H1 (cell line): ENCODE data around the gene BYSL. TPM values are rescaled to one million over a fixed set of nuclear protein-coding genes. Genes with fewer than 3 reads are reported as not detected.

ENCODE experiments used
- CREB1 ChIP-seq: IDR thresholded peaks from 2 replicates; pipeline ENCODE4 v1.6.1; 2012; ENCODE audit warnings: inconsistent platforms
- CTBP2 ChIP-seq: IDR thresholded peaks from 2 replicates; pipeline ENCODE4 v1.7.0; 2011; ENCODE audit warnings: borderline replicate concordance, mild to moderate bottlenecking, moderate library complexity, mixed read lengths, low read length; ENCODE audit not compliant: insufficient read depth, insufficient read length
- JUN ChIP-seq: IDR thresholded peaks from 2 replicates; pipeline ENCODE4 v1.6.1; 2011; ENCODE audit warnings: low read depth, mild to moderate bottlenecking, improper control_type of control experiment, low read length
- KDM1A ChIP-seq: fragments of 200-600, 300-600 bp; sonication (generic); IDR thresholded peaks from 2 replicates; pipeline ENCODE4 v1.7.1; 2016; ENCODE audit warnings: mild to moderate bottlenecking, low read length, borderline replicate concordance
- POLR2A ChIP-seq, 2 experiments: IDR thresholded peaks; 1 replicate in 1 of 2; 2 replicates in 1 of 2; pipeline ENCODE4 v1.6.1; 2011; ENCODE audit warnings: low read depth in 2 of 2, low read length in 2 of 2, mild to moderate bottlenecking in 2 of 2; ENCODE audit errors: control extremely low read depth in 1 of 2
- POU5F1 ChIP-seq: IDR thresholded peaks from 2 replicates; pipeline ENCODE4 v1.6.1; 2011; ENCODE audit warnings: low read depth, mild to moderate bottlenecking, low read length, moderate library complexity
- RXRA ChIP-seq: IDR thresholded peaks from 2 replicates; pipeline ENCODE4 v1.6.1; 2011; ENCODE audit warnings: low read depth, mild to moderate bottlenecking, low read length, moderate library complexity; ENCODE audit not compliant: insufficient read depth
- SP1 ChIP-seq: IDR thresholded peaks from 2 replicates; pipeline ENCODE4 v1.6.1; 2011; ENCODE audit warnings: low read depth, low read length
- TAF7 ChIP-seq: optimal IDR thresholded peaks from 2 replicates; pipeline ENCODE3; 2011; ENCODE audit warnings: low read depth, mild to moderate bottlenecking, inconsistent platforms, low read length, moderate library complexity, borderline replicate concordance
- TCF12 ChIP-seq: IDR thresholded peaks from 2 replicates; pipeline ENCODE4 v1.6.1; 2011; ENCODE audit warnings: low read depth, mild to moderate bottlenecking, low read length
- TEAD4 ChIP-seq: IDR thresholded peaks from 2 replicates; pipeline ENCODE4 v1.6.1; 2012; ENCODE audit warnings: low read depth, low read length, inconsistent platforms, mixed read lengths
- polyA plus RNA-seq, 7 experiments: library from polyadenylated mRNA; depleted of rRNA in 3 of 7; stranded (reverse) in 5 of 7; unstranded in 2 of 7; fragments of >200 nt in 5 of 7; fragments of 200-250 nt in 2 of 7; gene quantifications; 1 replicate in 5 of 7; 2 replicates in 1 of 7; 4 replicates in 1 of 7; pipeline versions ENCODE4 v1.2.1 to v1.2.3, GENCODE V29; 2011 to 2013; ENCODE audit warnings: missing spikeins in 2 of 7, mixed read lengths in 2 of 7
- total RNA-seq: library from RNA; stranded (reverse); fragmentation: NEBNext Ultra II Directional; extraction: Animal tissue kit (Norgen Biotek cat#: 25700); gene quantifications from 2 replicates; pipeline ENCODE4 v1.2.1, GENCODE V29; 2021
- TF ChIP-seq, protein P1 (sequence below): fragments of 300-600 bp; sonication (generic); IDR thresholded peaks from 2 replicates; pipeline ENCODE4 v1.7.1; 2012; ENCODE audit warnings: low read length, moderate library complexity, mild to moderate bottlenecking, inconsistent platforms; ENCODE audit not compliant: insufficient replicate concordance

Gene BYSL
- total and polyA plus RNA-seq, 2 of the 8 experiments (the other 6 are each of a cell fraction or from before 2014, with no cell fraction given) = 37.3 to 49.2 TPM

DNA sequence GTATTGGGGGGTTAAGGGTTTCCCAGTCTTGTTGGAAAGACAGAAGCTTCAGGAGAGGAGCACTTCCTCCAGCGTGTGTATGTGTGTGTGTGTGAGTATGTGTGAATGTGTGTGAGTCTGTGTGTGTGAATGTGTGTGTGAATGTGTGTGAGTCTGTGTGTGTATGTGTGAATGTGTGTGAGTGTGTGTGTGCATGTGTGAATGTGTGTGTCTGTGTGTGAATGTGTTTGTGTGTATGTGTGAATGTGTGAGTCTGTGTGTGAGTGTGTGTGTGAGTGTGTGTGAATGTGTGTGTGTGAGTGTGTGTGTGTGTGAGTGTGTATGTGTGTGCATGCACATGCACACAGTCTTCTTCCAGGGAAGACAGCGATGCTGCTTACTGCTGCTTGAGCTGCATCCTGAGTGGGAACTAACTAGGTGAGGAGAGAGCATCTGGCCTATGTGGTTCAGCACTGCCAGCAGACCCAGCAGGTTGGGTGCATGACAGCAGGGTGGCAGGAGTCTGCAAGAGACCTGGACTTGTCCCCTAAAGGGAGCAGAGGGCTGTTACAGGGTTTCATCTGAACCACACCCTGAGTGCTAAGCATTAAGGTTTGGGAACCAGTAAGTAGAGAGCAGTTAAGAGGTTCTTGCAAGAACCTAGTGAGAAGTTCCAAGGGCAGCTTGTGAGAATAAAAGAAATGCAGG lies 43.0 kb downstream of the BYSL start (continued):
- TF ChIP-seq, protein P1, sequence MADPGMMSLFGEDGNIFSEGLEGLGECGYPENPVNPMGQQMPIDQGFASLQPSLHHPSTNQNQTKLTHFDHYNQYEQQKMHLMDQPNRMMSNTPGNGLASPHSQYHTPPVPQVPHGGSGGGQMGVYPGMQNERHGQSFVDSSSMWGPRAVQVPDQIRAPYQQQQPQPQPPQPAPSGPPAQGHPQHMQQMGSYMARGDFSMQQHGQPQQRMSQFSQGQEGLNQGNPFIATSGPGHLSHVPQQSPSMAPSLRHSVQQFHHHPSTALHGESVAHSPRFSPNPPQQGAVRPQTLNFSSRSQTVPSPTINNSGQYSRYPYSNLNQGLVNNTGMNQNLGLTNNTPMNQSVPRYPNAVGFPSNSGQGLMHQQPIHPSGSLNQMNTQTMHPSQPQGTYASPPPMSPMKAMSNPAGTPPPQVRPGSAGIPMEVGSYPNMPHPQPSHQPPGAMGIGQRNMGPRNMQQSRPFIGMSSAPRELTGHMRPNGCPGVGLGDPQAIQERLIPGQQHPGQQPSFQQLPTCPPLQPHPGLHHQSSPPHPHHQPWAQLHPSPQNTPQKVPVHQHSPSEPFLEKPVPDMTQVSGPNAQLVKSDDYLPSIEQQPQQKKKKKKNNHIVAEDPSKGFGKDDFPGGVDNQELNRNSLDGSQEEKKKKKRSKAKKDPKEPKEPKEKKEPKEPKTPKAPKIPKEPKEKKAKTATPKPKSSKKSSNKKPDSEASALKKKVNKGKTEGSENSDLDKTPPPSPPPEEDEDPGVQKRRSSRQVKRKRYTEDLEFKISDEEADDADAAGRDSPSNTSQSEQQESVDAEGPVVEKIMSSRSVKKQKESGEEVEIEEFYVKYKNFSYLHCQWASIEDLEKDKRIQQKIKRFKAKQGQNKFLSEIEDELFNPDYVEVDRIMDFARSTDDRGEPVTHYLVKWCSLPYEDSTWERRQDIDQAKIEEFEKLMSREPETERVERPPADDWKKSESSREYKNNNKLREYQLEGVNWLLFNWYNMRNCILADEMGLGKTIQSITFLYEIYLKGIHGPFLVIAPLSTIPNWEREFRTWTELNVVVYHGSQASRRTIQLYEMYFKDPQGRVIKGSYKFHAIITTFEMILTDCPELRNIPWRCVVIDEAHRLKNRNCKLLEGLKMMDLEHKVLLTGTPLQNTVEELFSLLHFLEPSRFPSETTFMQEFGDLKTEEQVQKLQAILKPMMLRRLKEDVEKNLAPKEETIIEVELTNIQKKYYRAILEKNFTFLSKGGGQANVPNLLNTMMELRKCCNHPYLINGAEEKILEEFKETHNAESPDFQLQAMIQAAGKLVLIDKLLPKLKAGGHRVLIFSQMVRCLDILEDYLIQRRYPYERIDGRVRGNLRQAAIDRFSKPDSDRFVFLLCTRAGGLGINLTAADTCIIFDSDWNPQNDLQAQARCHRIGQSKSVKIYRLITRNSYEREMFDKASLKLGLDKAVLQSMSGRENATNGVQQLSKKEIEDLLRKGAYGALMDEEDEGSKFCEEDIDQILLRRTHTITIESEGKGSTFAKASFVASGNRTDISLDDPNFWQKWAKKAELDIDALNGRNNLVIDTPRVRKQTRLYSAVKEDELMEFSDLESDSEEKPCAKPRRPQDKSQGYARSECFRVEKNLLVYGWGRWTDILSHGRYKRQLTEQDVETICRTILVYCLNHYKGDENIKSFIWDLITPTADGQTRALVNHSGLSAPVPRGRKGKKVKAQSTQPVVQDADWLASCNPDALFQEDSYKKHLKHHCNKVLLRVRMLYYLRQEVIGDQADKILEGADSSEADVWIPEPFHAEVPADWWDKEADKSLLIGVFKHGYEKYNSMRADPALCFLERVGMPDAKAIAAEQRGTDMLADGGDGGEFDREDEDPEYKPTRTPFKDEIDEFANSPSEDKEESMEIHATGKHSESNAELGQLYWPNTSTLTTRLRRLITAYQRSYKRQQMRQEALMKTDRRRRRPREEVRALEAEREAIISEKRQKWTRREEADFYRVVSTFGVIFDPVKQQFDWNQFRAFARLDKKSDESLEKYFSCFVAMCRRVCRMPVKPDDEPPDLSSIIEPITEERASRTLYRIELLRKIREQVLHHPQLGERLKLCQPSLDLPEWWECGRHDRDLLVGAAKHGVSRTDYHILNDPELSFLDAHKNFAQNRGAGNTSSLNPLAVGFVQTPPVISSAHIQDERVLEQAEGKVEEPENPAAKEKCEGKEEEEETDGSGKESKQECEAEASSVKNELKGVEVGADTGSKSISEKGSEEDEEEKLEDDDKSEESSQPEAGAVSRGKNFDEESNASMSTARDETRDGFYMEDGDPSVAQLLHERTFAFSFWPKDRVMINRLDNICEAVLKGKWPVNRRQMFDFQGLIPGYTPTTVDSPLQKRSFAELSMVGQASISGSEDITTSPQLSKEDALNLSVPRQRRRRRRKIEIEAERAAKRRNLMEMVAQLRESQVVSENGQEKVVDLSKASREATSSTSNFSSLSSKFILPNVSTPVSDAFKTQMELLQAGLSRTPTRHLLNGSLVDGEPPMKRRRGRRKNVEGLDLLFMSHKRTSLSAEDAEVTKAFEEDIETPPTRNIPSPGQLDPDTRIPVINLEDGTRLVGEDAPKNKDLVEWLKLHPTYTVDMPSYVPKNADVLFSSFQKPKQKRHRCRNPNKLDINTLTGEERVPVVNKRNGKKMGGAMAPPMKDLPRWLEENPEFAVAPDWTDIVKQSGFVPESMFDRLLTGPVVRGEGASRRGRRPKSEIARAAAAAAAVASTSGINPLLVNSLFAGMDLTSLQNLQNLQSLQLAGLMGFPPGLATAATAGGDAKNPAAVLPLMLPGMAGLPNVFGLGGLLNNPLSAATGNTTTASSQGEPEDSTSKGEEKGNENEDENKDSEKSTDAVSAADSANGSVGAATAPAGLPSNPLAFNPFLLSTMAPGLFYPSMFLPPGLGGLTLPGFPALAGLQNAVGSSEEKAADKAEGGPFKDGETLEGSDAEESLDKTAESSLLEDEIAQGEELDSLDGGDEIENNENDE = no peak
- TF ChIP-seq KDM1A (no peak), CREB1 (no peak), JUN (no peak), TEAD4 (no peak), TAF7 (no peak), SP1 (no peak), RXRA (no peak), CTBP2 (no peak), POU5F1 (no peak), TCF12 (no peak), POLR2A (IDR thresholded peaks at IDR 0.05; ENCODE audit: control extremely low read depth in 1 of 2, low read depth in 2 of 2, low read length in 2 of 2) (no peak)
